ENCODE results near the gene DYNLT1. TPM values are rescaled to one million over a fixed set of nuclear protein-coding genes. Genes with fewer than 3 reads are reported as not detected.

Gene DYNLT1
- total RNA-seq, 1 donor from 2014 or later: 126 TPM

DNA sequence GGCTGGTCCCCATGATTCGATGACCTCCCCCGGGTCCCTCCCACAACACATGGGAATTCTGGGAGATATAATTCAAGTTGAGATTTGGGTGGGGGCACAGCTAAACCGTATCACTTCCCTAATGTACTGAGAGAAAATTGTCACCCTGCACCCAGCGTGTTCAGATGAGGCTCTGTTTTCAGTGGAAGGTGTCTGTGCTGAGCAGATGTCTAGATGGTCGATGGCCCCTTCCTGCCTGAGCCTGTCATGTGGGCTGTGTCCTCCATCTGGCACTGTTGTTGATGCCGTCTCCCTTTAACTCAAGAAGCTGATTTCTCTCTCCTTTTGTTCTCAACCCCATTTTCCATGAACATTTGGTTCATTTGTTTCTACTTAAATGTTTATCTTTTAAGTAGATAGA is 47.7 kb downstream of the DYNLT1 start:
- Histone ChIP-seq H3K4me1 (no peaks in the 10 kb centered on the region), H3K27me3 (ENCODE audit: low read depth) (no peaks in the 10 kb centered on the region), H3K4me3 (no peak overlapping the region), H3K27ac (replicated peaks) (no peak overlapping the region), H3K9me3 (replicated peaks) (no peaks in the 10 kb centered on the region), H3K36me3 (peaks cover 62% of the 10 kb centered on the region)
- no peak for TF ChIP-seq CTCF (IDR thresholded peaks at IDR 0.05; ENCODE audit: borderline replicate concordance)
- DNase-seq: no peak
- intact Hi-C loops (cut with micrococcal nuclease): no loop called here

DNA sequence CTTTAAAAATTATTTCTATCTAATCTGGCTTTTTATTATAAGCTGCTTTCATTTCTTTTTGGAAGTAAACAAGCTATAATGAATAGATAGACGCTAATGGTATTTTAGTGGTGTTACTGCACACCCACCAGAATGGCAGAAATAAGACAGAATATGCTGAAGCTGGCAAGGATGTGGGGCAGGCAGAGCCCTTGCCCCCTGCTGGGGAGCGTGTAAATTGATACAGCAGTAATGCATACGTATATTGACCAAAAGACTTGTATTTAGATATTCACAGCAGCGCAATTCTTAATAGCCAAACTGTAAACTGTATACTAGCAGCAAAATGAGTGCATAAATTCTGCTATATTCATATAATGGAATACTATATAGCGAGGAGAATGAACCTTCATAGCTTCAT is 49.3 kb downstream of the DYNLT1 start:
- H3K36me3 ChIP-seq: peaks cover 66% of the 10 kb centered on the region
- H3K4me3 ChIP-seq: no peak overlapping the region
- peak; percentile 11 for TF ChIP-seq CTCF (IDR thresholded peaks at IDR 0.05; ENCODE audit: borderline replicate concordance)
- H3K9me3 ChIP-seq (replicated peaks): no peaks in the 10 kb centered on the region
- DNase-seq: no peak
- H3K27me3 ChIP-seq (ENCODE audit: low read depth): no peaks in the 10 kb centered on the region
- no peaks in the 10 kb centered on the region for H3K4me1 ChIP-seq
- intact Hi-C loops (cut with micrococcal nuclease): no loop called here
- no peak overlapping the region for H3K27ac ChIP-seq (replicated peaks)

DNA sequence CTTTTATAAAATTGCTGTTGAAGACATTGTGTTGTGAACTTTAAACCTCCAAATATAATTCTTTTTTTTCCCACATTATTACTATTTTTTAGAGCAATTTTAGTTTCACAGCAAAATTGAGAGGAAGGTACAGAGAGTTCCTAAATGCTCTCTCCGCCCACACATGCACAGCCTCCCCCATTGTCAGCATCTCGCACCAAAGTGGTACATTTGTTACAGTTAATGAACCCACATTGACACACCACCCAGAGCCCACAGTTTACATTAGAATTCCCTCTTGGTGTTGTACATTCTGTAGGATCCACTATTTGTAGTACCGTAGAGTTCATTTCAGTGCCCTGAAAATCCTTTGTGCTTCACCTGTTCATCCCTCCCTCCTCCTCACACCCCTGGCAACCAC is 50.9 kb downstream of the DYNLT1 start:
- no peak for DNase-seq
- intact Hi-C loops (cut with micrococcal nuclease): no loop called here
- peaks cover 65% of the 10 kb centered on the region for H3K36me3 ChIP-seq

DNA sequence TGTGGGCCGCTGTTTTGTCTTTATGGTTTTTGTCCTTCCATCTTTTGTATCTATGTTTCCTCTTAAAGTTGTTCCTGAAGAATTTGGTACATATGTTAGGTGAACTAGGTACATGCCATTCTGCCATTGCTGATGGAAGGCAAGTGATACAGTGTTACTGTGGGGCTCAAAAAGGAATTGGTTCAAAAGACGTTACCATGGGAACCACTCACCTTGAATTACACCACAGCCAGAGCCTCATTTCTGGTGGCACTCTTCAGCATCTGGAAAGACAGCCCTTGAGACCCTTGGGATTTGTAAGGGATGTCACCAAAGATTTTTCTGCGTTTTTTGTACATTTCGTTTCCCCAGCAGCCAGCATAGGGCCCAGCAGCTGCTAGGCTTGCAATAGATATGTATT is 52.7 kb downstream of the DYNLT1 start:
- Histone ChIP-seq H3K27ac (replicated peaks) (no peak overlapping the region), H3K4me1 (peaks cover 4% of the 10 kb centered on the region), H3K9me3 (replicated peaks) (no peaks in the 10 kb centered on the region), H3K4me3 (no peak overlapping the region), H3K27me3 (ENCODE audit: low read depth) (no peaks in the 10 kb centered on the region), H3K36me3 (peaks cover 76% of the 10 kb centered on the region)
- no peak for TF ChIP-seq CTCF (IDR thresholded peaks at IDR 0.05; ENCODE audit: borderline replicate concordance)
- no peak for DNase-seq
- intact Hi-C loops (cut with micrococcal nuclease): no loop called here

More for the DNA sequence above, 50.9 kb downstream of the DYNLT1 start:
- no peak overlapping the region for H3K4me3 ChIP-seq
- no peak overlapping the region for H3K27ac ChIP-seq (replicated peaks)
- H3K9me3 ChIP-seq (replicated peaks): no peaks in the 10 kb centered on the region
- no peaks in the 10 kb centered on the region for H3K4me1 ChIP-seq
- TF ChIP-seq CTCF (IDR thresholded peaks at IDR 0.05; ENCODE audit: borderline replicate concordance): no peak
- H3K27me3 ChIP-seq (ENCODE audit: low read depth): no peaks in the 10 kb centered on the region

DNA sequence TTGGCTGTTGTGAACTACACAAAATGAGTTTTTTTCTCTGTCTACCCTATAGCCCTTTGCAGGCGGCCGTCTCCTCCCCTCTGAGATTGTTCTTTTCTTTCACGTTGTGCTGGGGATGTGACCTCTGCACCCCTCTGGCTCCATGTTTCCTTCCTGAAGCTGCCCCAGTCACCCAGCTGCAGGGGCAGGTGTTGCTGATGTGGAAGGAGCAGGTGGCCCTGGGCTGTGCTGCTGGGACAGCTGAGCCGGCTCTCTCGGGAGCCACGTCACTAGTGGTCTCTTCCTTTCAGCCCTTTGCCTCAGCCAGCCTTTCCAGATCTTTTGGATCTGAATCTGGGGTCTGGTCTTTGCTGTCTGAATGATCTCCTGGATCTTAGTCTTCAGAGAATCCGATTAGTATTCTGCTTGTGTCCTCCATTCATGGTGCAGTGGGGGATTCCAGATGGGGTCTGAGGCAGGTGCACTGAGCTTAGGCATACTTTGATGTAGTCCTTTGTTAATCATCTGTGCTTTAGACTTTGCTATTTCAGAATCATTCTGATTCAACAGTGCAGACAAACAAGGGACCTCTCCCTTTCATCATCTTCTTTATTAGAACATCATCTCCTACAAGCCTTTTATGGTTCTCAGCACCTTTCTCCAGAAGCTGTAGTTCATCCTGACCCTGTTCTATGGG is 53.3 kb downstream of the DYNLT1 start:
- Histone ChIP-seq H3K9me3 (replicated peaks) (no peaks in the 10 kb centered on the region), H3K4me1 (peaks cover 4% of the 10 kb centered on the region), H3K27me3 (ENCODE audit: low read depth) (no peaks in the 10 kb centered on the region), H3K4me3 (no peak overlapping the region), H3K27ac (replicated peaks) (no peak overlapping the region), H3K36me3 (peaks cover 81% of the 10 kb centered on the region)
- no peak for TF ChIP-seq CTCF (IDR thresholded peaks at IDR 0.05; ENCODE audit: borderline replicate concordance)
- intact Hi-C loops (cut with micrococcal nuclease): no loop called here
- DNase-seq: no peak

All from left ventricle myocardium inferior (tissue), 1 donor.